Measurements from ENCODE around the gene METTL1.
"Not testable (repeated sequence)": the region's sequence is repeated elsewhere in the genome, so short reads cannot be mapped to it uniquely, and the experiment has no call there.

Gene METTL1

GRCh38 chr12:57771873-57772428, at the start of gene METTL1:
METTL1 (minus strand) TSS chr12:57772105; CDS start chr12:57772083, 22 bp downstream.
- peak; percentile 92 to 94 for DNase-seq

GRCh38 chr12:57821015-57821414, 49.1 kb upstream of the METTL1 start:
- DNase-seq = not testable (repeated sequence)

GRCh38 chr12:57820119-57820518, 48.2 kb upstream of the METTL1 start:
- DNase-seq = not testable (repeated sequence)

- DNase-seq = not testable (repeated sequence)
Measured at GRCh38 chr12:57817990-57818331, 46.1 kb upstream of the METTL1 start.

DNA sequence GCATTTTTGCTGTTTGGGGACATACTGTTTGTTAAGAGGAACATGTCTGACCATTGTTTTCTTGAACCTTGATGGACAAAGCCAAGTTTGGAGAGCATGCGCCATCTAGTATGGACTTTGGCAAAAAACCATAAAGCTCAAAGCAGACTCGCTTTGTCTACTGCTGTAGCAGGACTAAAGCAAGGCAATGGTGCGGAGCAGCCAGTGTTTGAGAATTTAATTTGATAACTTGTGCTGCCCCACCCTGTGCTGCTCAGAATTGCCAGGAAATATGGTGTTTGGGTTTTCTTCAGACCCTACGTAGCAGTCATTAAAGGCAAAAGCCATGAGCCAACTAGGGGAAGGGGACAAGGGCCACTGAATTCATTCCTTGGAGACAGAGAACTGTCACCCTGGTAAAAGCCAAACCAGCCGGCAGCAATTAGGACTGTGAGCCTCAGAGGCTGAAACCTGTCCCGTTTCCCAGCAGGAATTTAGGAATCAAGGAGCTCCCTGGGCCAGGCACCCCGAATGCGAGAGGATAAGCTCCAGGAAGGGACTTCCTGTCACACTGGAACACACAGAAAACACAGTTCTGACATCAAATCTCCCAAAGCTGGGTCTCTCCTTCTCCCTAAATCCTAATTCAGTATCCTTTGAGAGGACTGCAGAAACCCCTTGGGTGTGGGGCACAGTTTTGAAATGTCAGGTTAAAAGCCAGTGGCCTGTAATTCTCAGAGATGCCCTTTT, 45.5 kb upstream of the METTL1 start:
- no peak for DNase-seq

DNA sequence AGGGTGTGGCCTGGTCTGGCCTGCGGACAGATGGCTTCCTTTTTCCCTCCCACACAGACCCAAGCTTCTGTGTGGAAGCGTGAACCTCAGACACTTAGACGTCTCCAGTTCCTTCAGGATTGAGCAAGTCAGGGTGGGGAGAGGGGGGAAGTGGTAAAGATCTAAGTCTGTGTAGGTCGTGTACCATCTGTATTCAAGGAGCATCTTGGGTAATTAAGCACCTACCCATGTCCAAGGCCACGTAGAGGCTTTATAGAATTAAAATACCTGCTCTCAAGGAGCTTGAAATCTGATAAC, 44.9 kb upstream of the METTL1 start:
- DNase-seq = no peak

GRCh38 chr12:57816001-57816854, 44.3 kb upstream of the METTL1 start:
- DNase-seq = no peak

GRCh38 chr12:57815177-57816000, 43.5 kb upstream of the METTL1 start:
- peak in 1 of 2 donors; percentile 22 for DNase-seq

DNA sequence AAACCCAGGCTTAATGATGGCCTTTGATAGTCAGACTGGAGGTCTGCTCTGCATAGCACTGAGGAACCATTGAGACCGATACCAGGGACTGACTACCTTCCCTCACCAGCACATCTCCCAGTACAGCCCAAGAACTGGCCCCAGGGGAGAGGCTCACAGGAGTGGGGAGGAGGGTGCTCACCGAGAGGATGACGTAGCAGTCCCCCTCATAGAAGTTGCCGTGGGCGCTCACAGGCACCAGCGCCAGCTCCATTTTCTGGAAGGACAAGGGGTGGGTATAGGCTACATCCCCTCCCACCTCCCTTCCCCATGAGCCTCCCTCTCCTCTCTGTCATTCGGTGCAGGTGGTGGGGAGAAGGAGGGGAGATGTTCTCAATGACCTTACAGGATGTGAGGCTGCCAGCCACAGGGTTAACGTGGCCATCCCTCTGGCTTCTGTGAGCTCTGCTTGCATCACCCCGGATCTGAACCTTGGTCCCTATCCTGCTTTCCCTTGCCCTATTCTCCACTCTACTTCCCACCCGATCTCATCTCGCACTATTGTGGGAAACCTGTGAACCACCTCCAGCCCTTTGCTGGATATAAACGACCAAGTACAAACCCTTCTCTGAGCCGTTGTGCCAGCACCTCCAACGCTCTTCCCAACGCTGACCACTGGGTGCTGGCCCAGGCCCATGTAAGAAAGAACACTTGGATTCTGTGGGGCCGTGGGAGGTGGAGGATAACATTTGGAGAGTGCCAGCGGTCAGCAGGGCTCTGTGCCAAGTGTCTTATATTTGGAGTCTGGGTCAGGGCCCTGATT, 42.3 kb upstream of the METTL1 start:
- DNase-seq = no peak

GRCh38 chr12:57813111-57813970, 41.4 kb upstream of the METTL1 start:
- no peak for DNase-seq

DNA sequence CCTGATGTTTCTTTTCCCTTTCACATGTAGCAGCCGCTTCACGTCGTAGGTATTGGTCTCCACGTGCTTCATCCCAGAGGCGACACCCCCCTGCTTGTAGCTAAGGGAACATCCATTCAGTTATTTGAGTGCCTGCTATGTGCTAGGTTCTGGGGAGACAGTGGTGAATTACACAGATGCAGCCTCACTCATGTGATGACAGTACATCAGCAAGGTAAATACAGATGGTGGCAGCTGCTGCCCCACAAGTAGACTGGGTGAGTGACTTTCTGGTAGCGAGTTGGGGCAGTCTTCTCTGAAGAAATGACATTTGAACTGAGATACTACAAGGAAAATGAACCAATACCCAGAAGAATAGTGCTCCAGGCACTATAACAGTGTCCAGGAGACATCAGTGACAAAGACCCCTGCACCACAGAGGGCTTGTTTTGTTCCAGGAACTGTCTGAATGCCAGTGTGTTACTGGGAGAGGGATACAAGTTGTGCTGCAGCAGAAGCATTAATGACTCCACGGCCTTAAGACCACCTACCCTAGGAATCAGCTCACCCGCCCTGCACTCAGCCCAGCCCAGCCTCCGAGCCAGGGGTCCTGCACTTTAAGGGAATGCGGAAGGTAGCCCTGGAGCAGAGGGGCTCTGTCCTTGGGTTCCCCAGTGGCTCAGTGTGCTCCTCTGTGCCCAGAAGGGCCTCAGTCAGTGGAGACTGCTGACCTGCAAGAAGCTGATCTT, 39.3 kb upstream of the METTL1 start:
- DNase-seq = no peak

DNA sequence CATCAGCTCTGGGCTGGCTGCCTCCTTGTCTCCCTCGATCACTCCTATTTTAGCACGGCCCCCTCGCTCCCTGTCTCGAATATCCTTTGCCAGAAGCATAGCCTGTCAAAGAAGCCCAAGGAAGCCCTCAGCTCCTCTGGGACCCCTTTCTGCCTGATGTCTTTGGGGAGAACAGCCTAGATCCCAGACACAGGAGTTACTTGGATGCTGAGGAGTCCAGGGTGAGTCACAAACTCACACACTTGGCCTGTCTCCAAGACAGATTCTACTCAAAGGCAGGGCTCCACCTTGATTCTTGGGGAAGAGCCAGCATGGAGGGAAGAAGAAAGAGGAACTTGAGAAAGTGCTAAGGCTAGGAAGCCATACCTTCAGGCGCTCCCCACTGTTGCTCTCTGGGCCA, 38.5 kb upstream of the METTL1 start:
- no peak for DNase-seq

- DNase-seq = no peak
Measured at GRCh38 chr12:57809425-57809824, 37.5 kb upstream of the METTL1 start.

GRCh38 chr12:57808351-57808750, 36.4 kb upstream of the METTL1 start:
- no peak for DNase-seq

GRCh38 chr12:57807285-57807684, 35.4 kb upstream of the METTL1 start:
- no peak for DNase-seq

- DNase-seq = no peak
Measured at GRCh38 chr12:57806677-57807076, 34.8 kb upstream of the METTL1 start.

DNA sequence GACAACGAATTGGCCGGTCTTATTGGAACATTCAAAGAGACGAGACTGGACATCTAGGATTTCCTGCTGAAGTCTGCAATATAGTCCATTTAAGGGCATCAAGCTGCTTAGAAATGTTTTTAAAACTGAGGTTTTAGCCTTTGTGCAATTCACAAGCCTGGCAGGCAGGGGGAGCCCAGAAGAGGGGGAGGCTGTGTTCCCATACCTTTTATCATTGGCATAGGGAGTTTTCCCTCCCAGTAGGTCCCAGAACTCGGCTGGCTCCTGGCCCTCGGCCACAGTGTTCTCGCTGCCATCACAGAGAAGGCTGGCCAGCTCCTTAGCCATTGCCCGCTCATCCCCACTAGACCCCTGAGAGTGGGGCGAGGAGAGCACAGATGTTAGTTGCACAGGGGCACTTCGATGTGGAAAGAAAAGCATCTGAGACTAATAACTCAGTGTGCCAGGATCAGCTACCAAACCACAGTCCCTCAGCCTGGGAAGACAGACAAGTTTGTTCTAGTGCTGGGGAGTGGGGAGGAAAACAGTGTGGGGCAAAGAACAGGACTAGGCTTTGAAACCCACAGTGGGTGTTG, 31.5 kb upstream of the METTL1 start:
- peak; percentile 27 to 34 for DNase-seq

DNA sequence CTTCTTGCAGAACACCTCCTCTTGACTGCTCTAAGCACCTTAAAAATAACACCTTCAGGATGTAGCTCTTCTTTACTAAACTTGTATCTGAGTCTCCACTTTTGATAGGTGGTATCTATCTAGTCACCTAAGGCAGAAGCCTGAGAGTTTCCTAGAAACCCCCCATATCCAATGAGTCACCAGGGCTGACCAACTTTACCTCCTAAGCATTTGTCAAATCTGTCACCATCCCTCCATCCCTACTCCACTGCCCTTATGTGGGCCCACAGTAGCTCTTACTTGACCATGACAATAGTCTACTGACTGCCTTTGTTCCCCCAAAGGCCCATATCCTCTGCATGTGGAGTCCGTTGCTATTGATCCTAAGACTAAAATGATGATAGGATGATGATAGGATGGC, 30.7 kb upstream of the METTL1 start:
- DNase-seq = no peak

GRCh38 chr12:57800965-57801364, 29.1 kb upstream of the METTL1 start:
- no peak for DNase-seq

DNA sequence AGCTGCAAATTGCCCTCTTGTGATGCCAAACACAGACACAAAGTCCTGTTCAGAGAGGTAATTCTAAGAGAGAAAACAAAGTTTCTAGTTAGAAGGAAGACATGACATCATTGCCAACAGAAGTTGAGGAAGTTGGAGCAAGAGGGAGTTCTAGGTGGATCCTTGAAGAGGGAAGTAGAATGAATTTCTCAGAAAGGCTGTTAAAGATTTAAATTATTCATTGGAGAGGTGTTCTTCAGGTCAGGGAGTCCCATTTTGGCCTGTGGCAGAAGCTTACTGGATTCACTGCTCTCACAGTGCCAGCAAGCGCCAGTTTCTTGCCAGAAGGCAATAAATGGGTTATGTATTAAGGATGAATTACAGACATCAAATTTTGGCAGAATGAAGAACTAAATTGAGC, 26.0 kb upstream of the METTL1 start:
- DNase-seq = no peak
